CD4-positive, CD25-positive, alpha-beta regulatory T cell (primary cell): ENCODE data around the gene DHRS4L2. TPM values are rescaled to one million over a fixed set of nuclear protein-coding genes. Genes with fewer than 3 reads are reported as not detected.
"Not testable (repeated sequence)": the region's sequence is repeated elsewhere in the genome, so short reads cannot be mapped to it uniquely, and the experiment has no call there.

Experiments used
- ATAC-seq, 2 donors: fragments of 150-1000 bp; cut with Tn5 transposase; one replicate each; pipeline ENCODE4 v1.10.0; 2021; ENCODE audit warnings: low read depth in 2 of 2, moderate number of reproducible peaks in 2 of 2, moderate library complexity in 1 of 2
- DNase-seq, 3 donors: peaks; one replicate each; pipeline versions ENCODE4 v3.0.0 to v3.0.0-alpha.2; 2012 to 2022; ENCODE audit warnings: mixed read lengths in 1 of 3
- H3K27ac ChIP-seq: one replicate; pipeline ENCODE4 v1.7.0; 2013; ENCODE audit warnings: mild to moderate bottlenecking, low read length; ENCODE audit not compliant: insufficient read depth, poor library complexity, severe bottlenecking
- H3K27me3 ChIP-seq: one replicate; pipeline ENCODE4 v1.7.0; 2013; ENCODE audit warnings: low read length; ENCODE audit not compliant: control insufficient read depth, insufficient read depth
- H3K36me3 ChIP-seq: one replicate; pipeline ENCODE4 v1.7.0; 2013; ENCODE audit warnings: mild to moderate bottlenecking, low read length, moderate library complexity; ENCODE audit not compliant: control insufficient read depth, insufficient read depth
- H3K4me1 ChIP-seq: 2 replicates; pipeline ENCODE4 v1.7.0; 2013; ENCODE audit warnings: mild to moderate bottlenecking, low read length; ENCODE audit not compliant: insufficient read depth, control insufficient read depth, poor library complexity, severe bottlenecking
- H3K4me3 ChIP-seq: one replicate; pipeline ENCODE4 v1.7.0; 2013; ENCODE audit warnings: low read depth, mild to moderate bottlenecking, low read length, moderate library complexity
- H3K9me3 ChIP-seq, 2 experiments: 1 replicate in 1 of 2; 2 replicates in 1 of 2; pipeline ENCODE4 v1.7.0; 2013; ENCODE audit warnings: low read length in 2 of 2, mild to moderate bottlenecking in 1 of 2, moderate library complexity in 1 of 2; ENCODE audit not compliant: control insufficient read depth in 2 of 2
- H3K27ac Mint-ChIP-seq, 3 donors: one replicate each; pipeline ENCODE4 v1.8.0; 2020 to 2022; ENCODE audit warnings: mild to moderate bottlenecking in 3 of 3, mixed read lengths in 3 of 3, moderate library complexity in 2 of 3
- H3K27me3 Mint-ChIP-seq: one replicate; pipeline ENCODE4 v1.8.0; 2022; ENCODE audit warnings: mild to moderate bottlenecking, mixed read lengths
- H3K36me3 Mint-ChIP-seq: one replicate; pipeline ENCODE4 v1.8.0; 2020; ENCODE audit warnings: mixed read lengths
- H3K4me1 Mint-ChIP-seq, 4 donors: one replicate each; pipeline ENCODE4 v1.8.0; 2020 to 2022; ENCODE audit warnings: mixed read lengths in 4 of 4, mild to moderate bottlenecking in 1 of 4
- H3K4me3 Mint-ChIP-seq, 4 donors: one replicate each; pipeline ENCODE4 v1.8.0; 2020 to 2022; ENCODE audit warnings: mild to moderate bottlenecking in 4 of 4, mixed read lengths in 4 of 4, moderate library complexity in 3 of 4
- H3K9me3 Mint-ChIP-seq, 7 donors: one replicate each; pipeline ENCODE4 v1.8.0; 2020 to 2022; ENCODE audit warnings: mixed read lengths in 7 of 7, mild to moderate bottlenecking in 3 of 7, moderate library complexity in 2 of 7
- polyA plus RNA-seq, 4 donors: library from polyadenylated mRNA; unstranded; fragments of 300-500 nt; fragmentation: Illumina TruSeq; gene quantifications; one replicate each; pipeline ENCODE4 v1.2.3, GENCODE V29; 2021
- total RNA-seq: library from RNA; stranded (reverse); gene quantifications from one replicate; pipeline ENCODE4 v1.2.3, GENCODE V29; 2022

The DHRS4L2 gene
- total and polyA plus RNA-seq, 5 donors from 2014 or later, result 13.4 to 22.0 (median 17.1) TPM

DNA sequence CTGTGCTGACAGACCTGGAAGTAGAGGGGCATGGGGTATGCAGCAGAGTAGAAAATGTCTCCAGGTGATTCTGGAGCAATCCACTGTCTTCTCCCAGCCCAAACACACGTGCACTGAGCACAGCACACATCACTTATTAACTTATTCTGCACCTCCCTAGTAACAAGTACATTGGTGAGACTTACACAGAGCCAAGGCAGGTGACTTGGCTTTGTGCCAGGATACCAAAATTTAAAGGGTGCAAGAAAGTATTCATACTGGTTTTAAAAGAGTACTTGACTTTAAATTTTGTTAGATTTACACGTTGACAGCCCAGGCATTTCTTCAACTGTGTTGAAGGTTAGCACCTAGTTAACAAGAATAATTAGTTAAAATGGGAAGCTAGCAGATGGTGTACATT, 52.0 kb downstream of the DHRS4L2 start:
- H3K4me1 Mint-ChIP-seq, result peaks cover 0 to 10% (median 6%) of the 10 kb centered on the region in 4 donors
- Histone ChIP-seq H3K4me3 (no peak overlapping the region), H3K27me3 (no peaks in the 10 kb centered on the region), H3K36me3 (no peaks in the 10 kb centered on the region), H3K4me1 (peaks cover 3% of the 10 kb centered on the region), H3K27ac (no peak overlapping the region), H3K9me3 (no peaks in the 10 kb centered on the region)
- no peak for DNase-seq
- ATAC-seq, result no peak
- H3K4me3 Mint-ChIP-seq, result no peak overlapping the region
- peaks cover 0 to 4% (median 0%) of the 10 kb centered on the region in 7 donors for H3K9me3 Mint-ChIP-seq
- no peaks in the 10 kb centered on the region for H3K36me3 Mint-ChIP-seq
- peaks cover 17% of the 10 kb centered on the region for H3K27me3 Mint-ChIP-seq
- H3K27ac Mint-ChIP-seq, result no peak overlapping the region

DNA sequence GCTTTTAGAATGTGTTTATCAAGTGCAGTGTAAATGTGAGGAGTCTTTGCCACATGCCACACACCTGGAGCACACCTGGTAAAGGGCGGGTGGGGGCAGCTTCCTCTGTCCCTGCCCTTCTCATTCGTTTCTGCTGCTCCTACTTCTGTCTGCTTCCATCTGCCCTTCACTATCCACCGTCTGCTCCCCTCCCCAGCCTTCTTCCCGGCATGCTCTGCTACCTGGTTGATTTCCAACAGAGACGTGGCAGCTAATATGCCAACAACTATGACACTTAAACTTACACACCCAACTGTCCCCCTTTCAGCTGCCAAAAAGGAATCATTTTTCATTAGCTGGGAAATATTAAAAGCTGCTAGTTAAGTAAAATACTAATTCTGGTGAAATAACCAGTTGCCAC, 54.0 kb downstream of the DHRS4L2 start:
- Mint-ChIP-seq H3K4me3 (no peak overlapping the region), H3K36me3 (no peaks in the 10 kb centered on the region), H3K27me3 (peaks cover 27% of the 10 kb centered on the region), H3K4me1 (no peaks in the 10 kb centered on the region), H3K9me3 (peaks cover 0 to 1% (median 0%) of the 10 kb centered on the region in 7 donors), H3K27ac (no peak overlapping the region)
- Histone ChIP-seq H3K27me3 (no peaks in the 10 kb centered on the region), H3K4me1 (no peaks in the 10 kb centered on the region), H3K36me3 (no peaks in the 10 kb centered on the region), H3K27ac (no peak overlapping the region), H3K9me3 (no peaks in the 10 kb centered on the region), H3K4me3 (no peak overlapping the region)
- ATAC-seq, result no peak
- no peak for DNase-seq

DNA sequence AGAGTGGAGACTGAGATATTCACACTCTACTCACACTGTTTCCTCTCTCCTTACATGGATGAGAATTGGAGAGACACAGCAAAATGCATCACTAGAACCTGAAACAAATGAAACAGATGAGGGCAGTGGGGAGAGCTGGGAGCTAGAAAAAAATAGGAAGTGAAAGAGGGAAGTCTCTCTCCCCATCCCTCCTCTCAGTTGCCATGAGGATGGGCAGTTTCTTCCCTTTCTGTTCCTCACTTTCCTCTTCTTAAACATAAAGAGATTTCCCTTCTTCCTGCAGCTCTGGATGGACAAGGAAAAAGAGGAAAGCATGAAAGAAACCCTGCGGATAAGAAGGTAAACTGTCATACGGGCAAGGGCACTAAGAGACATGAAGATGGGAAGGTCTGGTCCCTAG, 60.3 kb downstream of the DHRS4L2 start:
- H3K27me3 ChIP-seq, H3K9me3 Mint-ChIP-seq, H3K27ac ChIP-seq, H3K36me3 Mint-ChIP-seq, H3K27ac Mint-ChIP-seq, ATAC-seq, H3K4me3 ChIP-seq, H3K9me3 ChIP-seq, H3K36me3 ChIP-seq, DNase-seq: not testable (repeated sequence)
- H3K4me1 Mint-ChIP-seq, result peaks cover 0 to 17% (median 8%) of the 10 kb centered on the region in 4 donors
- peaks cover 54% of the 10 kb centered on the region for H3K27me3 Mint-ChIP-seq
- H3K4me1 ChIP-seq, result peaks cover 14% of the 10 kb centered on the region
- peak overlapping the region in 1 of 4 donors; percentile 5 for H3K4me3 Mint-ChIP-seq

DNA sequence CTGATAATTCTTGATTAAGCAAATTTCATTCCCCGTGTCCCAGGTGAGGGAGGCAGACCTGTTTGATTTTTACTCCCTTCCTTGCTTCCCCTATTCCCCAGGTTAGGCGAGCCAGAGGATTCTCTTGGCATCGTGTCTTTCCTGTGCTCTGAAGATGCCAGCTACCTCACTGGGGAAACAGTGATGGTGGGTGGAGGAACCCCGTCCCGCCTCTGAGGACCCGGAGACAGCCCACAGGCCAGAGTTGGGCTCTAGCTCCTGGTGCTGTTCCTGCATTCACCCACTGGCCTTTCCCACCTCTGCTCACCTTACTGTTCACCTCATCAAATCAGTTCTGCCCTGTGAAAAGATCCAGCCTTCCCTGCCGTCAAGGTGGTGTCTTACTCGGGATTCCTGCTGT, 62.0 kb downstream of the DHRS4L2 start:
- DNase-seq, H3K9me3 ChIP-seq, H3K27ac ChIP-seq, ATAC-seq, H3K36me3 ChIP-seq, H3K4me3 ChIP-seq, H3K9me3 Mint-ChIP-seq, H3K36me3 Mint-ChIP-seq, H3K27me3 ChIP-seq: not testable (repeated sequence)
- H3K4me1 ChIP-seq, result peaks cover 14% of the 10 kb centered on the region
- H3K4me1 Mint-ChIP-seq, result peaks cover 0 to 17% (median 8%) of the 10 kb centered on the region in 4 donors
- peak overlapping the region; percentile 76 to 92 (median 82) for H3K4me3 Mint-ChIP-seq
- peaks cover 58% of the 10 kb centered on the region for H3K27me3 Mint-ChIP-seq
- peak overlapping the region in 2 of 3 donors; percentile 63 to 89 for H3K27ac Mint-ChIP-seq

DNA sequence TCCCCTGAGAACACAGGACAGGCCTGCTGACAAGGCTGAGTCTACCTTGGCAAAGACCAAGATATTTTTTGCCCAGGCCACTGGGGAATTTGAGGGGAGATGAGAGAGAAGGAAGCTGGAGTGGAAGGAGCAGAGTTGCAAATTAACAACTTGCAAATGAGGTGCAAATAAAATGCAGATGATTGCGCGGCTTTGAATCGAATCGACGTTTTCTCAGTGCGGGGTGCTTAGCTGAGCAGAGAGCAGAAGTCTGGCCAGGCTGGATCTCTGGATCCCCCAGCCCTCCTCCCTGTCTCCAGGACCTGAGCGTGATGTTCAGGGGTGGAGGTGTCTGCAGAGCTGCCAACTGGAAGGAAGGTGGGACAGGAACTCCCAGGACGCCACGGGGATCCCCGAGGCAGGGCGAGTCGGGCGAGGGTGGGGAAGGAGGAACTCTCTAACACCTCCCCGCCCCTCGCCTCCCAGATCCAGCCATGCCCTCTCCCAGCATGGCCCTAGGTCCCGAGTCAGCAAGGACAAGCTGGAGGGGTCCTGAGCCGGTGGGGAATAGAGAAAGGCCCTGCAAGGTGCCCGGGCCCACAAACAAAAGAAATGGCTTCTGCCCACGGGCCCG, 62.6 kb downstream of the DHRS4L2 start:
- Histone ChIP-seq H3K27ac (no peak overlapping the region), H3K4me3 (no peak overlapping the region), H3K4me1 (peaks cover 14% of the 10 kb centered on the region), H3K9me3 (no peaks in the 10 kb centered on the region), H3K27me3 (peaks cover 5% of the 10 kb centered on the region), H3K36me3 (no peaks in the 10 kb centered on the region)
- DNase-seq (no peak), ATAC-seq (no peak)
- Mint-ChIP-seq H3K4me1 (peaks cover 0 to 17% (median 8%) of the 10 kb centered on the region in 4 donors), H3K4me3 (peak overlapping the region; percentile 76 to 92 (median 82)), H3K27me3 (peaks cover 52% of the 10 kb centered on the region), H3K9me3 (peaks cover 0 to 2% (median 0%) of the 10 kb centered on the region in 7 donors), H3K36me3 (no peaks in the 10 kb centered on the region), H3K27ac (peak overlapping the region in 2 of 3 donors; percentile 63 to 89)

DNA sequence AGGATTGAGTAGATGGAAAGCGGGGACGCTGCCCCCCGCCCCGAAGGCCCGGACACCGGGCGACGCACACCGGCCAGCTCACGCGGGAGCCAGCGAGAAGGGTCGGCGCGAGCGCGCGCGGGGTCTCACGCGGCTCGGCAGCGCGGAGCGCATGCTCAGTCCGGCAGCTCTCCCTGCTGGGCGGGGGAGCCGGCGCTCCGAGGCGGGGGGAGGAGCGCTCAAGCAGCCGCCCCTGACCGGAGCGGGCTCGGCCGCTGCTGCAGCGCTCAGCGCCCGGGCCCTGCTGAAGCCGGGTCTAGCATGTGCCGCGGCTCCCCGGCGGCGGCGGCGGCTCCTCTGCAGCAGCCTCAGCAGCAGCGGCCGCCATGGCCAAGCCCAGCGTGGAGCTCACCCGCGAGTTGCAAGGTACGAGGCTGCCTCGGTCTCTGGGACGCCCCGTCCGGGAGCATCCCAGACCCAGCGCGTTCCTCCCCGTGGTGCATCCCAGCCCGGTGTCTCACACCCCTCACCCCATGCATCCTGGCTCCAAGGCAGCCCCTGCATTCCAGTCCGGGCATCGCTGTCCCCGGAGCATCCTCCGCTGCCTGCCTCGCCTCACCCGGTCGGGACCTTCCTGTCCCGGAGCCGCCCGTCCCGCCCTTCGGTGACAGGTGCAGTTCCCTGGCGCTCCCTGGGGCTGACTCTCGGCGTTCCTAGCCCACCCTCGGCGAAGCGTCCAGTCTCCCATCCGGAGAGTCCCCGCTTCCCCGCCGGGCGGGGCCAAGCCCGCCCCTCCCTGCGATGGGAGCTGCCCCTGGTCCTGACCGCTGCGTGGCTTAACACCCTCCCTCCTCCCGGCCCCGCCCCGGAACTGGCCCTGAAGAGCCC, 63.3 kb downstream of the DHRS4L2 start, which contains the start of gene CARMIL3:
Gene CARMIL3, plus strand, starts transcription at position 221 of the 867 bp plus-strand sequence. Its CDS starts 145 bp downstream, at position 366.
- Mint-ChIP-seq H3K36me3 (no peaks in the 10 kb centered on the region), H3K27ac (peak within 1 kb of the TSS in 2 of 3 donors; percentile 63 to 89), H3K9me3 (peaks cover 0 to 2% (median 0%) of the 10 kb centered on the region in 7 donors)

DNA sequence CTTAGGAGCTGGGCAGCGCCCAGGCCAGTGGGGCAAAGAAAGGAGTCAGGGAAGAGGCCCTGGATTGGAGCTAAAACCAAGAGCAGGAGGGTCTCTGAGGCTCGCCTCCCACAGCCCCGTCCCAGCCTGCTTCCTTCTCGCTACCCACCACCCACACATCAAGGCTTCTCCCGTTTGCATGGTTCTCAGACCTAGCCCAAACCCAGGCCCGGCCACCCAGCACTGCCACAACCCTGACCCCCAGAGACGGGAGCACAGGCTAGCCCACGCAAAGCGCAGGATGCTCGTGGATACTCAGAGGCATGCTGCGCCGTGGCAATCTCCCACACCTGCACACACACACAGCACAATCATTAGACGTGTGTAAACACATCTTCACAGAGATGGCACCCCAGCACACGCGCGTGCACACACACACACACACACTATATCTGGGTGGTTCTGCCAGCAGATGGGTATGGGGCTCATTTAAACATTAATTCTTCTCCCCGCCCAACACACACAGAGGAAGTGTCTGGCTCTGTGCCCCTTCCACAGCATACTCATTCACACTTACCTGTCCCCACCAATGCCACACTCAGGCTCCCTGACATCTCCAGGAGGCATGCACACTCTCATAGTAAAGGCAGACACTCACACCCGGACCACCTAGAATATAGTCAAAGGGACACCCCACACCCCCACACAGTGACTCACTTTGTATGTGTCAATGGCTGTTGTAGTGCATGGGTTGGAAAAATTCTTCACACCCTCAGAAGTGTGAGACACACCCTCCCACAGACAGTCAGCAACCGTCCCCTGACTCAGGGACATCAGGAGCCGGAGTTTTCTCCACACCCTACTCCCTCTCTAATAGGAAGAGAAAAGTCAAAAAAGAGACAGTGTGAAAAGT, 64.2 kb downstream of the DHRS4L2 start:
- Mint-ChIP-seq H3K9me3 (peaks cover 0 to 2% (median 0%) of the 10 kb centered on the region in 7 donors), H3K27ac (no peak overlapping the region), H3K4me3 (peak overlapping the region; percentile 83 to 90 (median 86)), H3K27me3 (peaks cover 49% of the 10 kb centered on the region), H3K4me1 (peaks cover 0 to 17% (median 8%) of the 10 kb centered on the region in 4 donors), H3K36me3 (no peaks in the 10 kb centered on the region)
- no peak for DNase-seq
- H3K36me3 ChIP-seq, result no peaks in the 10 kb centered on the region
- H3K27me3 ChIP-seq, result peaks cover 5% of the 10 kb centered on the region
- no peak overlapping the region for H3K27ac ChIP-seq
- H3K4me3 ChIP-seq, result no peak overlapping the region
- no peaks in the 10 kb centered on the region for H3K9me3 ChIP-seq
- H3K4me1 ChIP-seq, result peaks cover 14% of the 10 kb centered on the region
- no peak for ATAC-seq

More for the DNA sequence above, 63.3 kb downstream of the DHRS4L2 start, which contains the start of gene CARMIL3:
- Mint-ChIP-seq H3K27me3 (peaks cover 48% of the 10 kb centered on the region), H3K4me3 (peak within 1 kb of the TSS; percentile 84 to 92 (median 90)), H3K4me1 (peaks cover 0 to 17% (median 8%) of the 10 kb centered on the region in 4 donors)
- peak; percentile 62 to 67 for ATAC-seq
- no peaks in the 10 kb centered on the region for H3K9me3 ChIP-seq
- H3K4me3 ChIP-seq, result no peak within 1 kb of the TSS
- no peak within 1 kb of the TSS for H3K27ac ChIP-seq
- H3K36me3 ChIP-seq, result no peaks in the 10 kb centered on the region
- H3K4me1 ChIP-seq, result peaks cover 14% of the 10 kb centered on the region
- DNase-seq, result peak; percentile 46 to 55 (median 55)
- H3K27me3 ChIP-seq, result peaks cover 5% of the 10 kb centered on the region
